SK-N-MC (cell line): Measurements from ENCODE around the gene NIPBL.

ENCODE experiments used
- EZH2 ChIP-seq: fragments of 200-600 bp; sonication (generic); IDR thresholded peaks from one replicate; pipeline ENCODE4 v1.6.1; 2017; ENCODE audit warnings: antibody characterized with exemption
- POLR2AphosphoS5 ChIP-seq: IDR thresholded peaks from 2 replicates; pipeline ENCODE4 v1.6.1; 2012; ENCODE audit warnings: mild to moderate bottlenecking, low read depth, low read length, borderline replicate concordance

- TF ChIP-seq POLR2AphosphoS5 (no peak), EZH2 (no peak)
Observed at GRCh38 chr5:36839489-36840476, 36.8 kb upstream of the NIPBL start.
